OCI-LY7 (cell line): Measurements from ENCODE around the gene SORCS3. TPM values are rescaled to one million over a fixed set of nuclear protein-coding genes. Genes with fewer than 3 reads are reported as not detected.

Experiments
- BruUV-seq: library from RNA; stranded (reverse); fragments of 400-500 nt; replicated peaks from 2 replicates; lab custom pipeline; 2021; lab: Mats Ljungman, UMichigan
- CTCF ChIA-PET: fragments of 300-600 bp; sonication (Branson Sonifier 250); formaldehyde crosslinking; loops from one replicate; lab custom pipeline; 2022; ENCODE audit warnings: antibody characterized with exemption; ENCODE audit not compliant: unreplicated experiment; lab: Charles Lee
- POLR2A ChIA-PET: fragments of 300-600 bp; sonication (Branson Sonifier 250); formaldehyde crosslinking; loops from one replicate; lab custom pipeline; 2022; ENCODE audit warnings: antibody characterized with exemption; lab: Charles Lee
- DNase-seq: peaks from one replicate; pipeline ENCODE4 v3.0.0-alpha.2; 2015; ENCODE audit warnings: low spot score
- H2AFZ ChIP-seq: fragments of 200-600 bp; sonication (generic), shearing (Covaris generic); 2 replicates; pipeline ENCODE4 v1.6.1; 2014; ENCODE audit warnings: mild to moderate bottlenecking, antibody characterized with exemption, low read length, moderate library complexity
- H3K27ac ChIP-seq: fragments of 200-600 bp; sonication (generic); 2 replicates; pipeline ENCODE4 v1.5.1; 2014; ENCODE audit warnings: mixed run types, low read depth, mild to moderate bottlenecking, moderate library complexity, low read length, inconsistent platforms; ENCODE audit not compliant: poor library complexity, severe bottlenecking
- H3K36me3 ChIP-seq: fragments of 200-600 bp; sonication (generic); 2 replicates; pipeline ENCODE4 v1.6.1; 2014; ENCODE audit warnings: mild to moderate bottlenecking, antibody characterized with exemption, low read length, moderate library complexity, mixed read lengths; ENCODE audit not compliant: insufficient read depth
- H3K4me1 ChIP-seq: fragments of 200-600 bp; sonication (generic); 2 replicates; pipeline ENCODE4 v1.5.1; 2014; ENCODE audit warnings: mild to moderate bottlenecking, low read length; ENCODE audit not compliant: insufficient read depth, poor library complexity, severe bottlenecking
- H3K4me2 ChIP-seq: fragments of 200-600 bp; sonication (generic); 2 replicates; pipeline ENCODE4 v1.6.1; 2014; ENCODE audit warnings: mild to moderate bottlenecking, low read length
- H3K4me3 ChIP-seq: fragments of 200-600 bp; sonication (generic); 2 replicates; pipeline ENCODE4 v1.5.1; 2014; ENCODE audit warnings: mild to moderate bottlenecking, low read depth, low read length; ENCODE audit not compliant: poor library complexity, severe bottlenecking
- H3K79me2 ChIP-seq: fragments of 200-600 bp; sonication (generic); 2 replicates; pipeline ENCODE4 v1.6.1; 2016; ENCODE audit warnings: low read depth, mild to moderate bottlenecking, low read length, moderate library complexity, mixed read lengths; ENCODE audit not compliant: insufficient read depth
- H3K9me2 ChIP-seq: fragments of 200-600 bp; sonication (generic); 2 replicates; pipeline ENCODE4 v1.6.1; 2016; ENCODE audit warnings: mild to moderate bottlenecking, low read length, mixed read lengths; ENCODE audit not compliant: insufficient read depth
- H3K9me3 ChIP-seq: fragments of 200-600 bp; sonication (generic); 2 replicates; pipeline ENCODE4 v1.6.1; 2014; ENCODE audit warnings: mild to moderate bottlenecking, mixed run types, low read length, mixed read lengths
- H4K20me1 ChIP-seq: fragments of 200-600 bp; sonication (generic); 2 replicates; pipeline ENCODE4 v1.6.1; 2014; ENCODE audit warnings: mild to moderate bottlenecking, antibody characterized with exemption, low read length, moderate library complexity, mixed read lengths; ENCODE audit not compliant: insufficient read depth
- CTCF ChIP-seq: fragments of 200-600 bp; sonication (generic); conservative IDR thresholded peaks from 2 replicates; pipeline ENCODE4 v1.5.1; 2014; ENCODE audit warnings: mild to moderate bottlenecking, antibody characterized with exemption, low read length, moderate library complexity, mixed read lengths
- EZH2phosphoT487 ChIP-seq: fragments of 200-600 bp; sonication (generic); IDR thresholded peaks from 2 replicates; pipeline ENCODE4 v1.6.1; 2018; ENCODE audit warnings: low read depth, borderline replicate concordance, mild to moderate bottlenecking, mixed run types, antibody characterized with exemption, low read length, moderate library complexity, mixed read lengths
- intact Hi-C: fragments of 100-400 bp; cut with micrococcal nuclease; formaldehyde crosslinking; loops from one replicate; pipeline ENCODE4 v1.10.0; 2022; ENCODE audit not compliant: unreplicated experiment
- total RNA-seq, 2 experiments: library from RNA; depleted of rRNA in 1 of 2; stranded (reverse); fragments of >200 nt in 1 of 2; shearing (Covaris generic) in 1 of 2; gene quantifications; 2 replicates each; pipeline ENCODE4 v1.2.3, GENCODE V29; 2014 to 2022

The SORCS3 gene
- total RNA-seq, 2 experiments from 2014 or later: not detected

- Histone ChIP-seq H3K27ac (no peak overlapping the region), H3K9me2 (no peaks in the 10 kb centered on the region), H3K36me3 (no peaks in the 10 kb centered on the region), H2AFZ (no peak overlapping the region), H3K79me2 (no peaks in the 10 kb centered on the region), H3K4me2 (no peak overlapping the region), H4K20me1 (no peaks in the 10 kb centered on the region), H3K4me1 (no peaks in the 10 kb centered on the region), H3K9me3 (no peaks in the 10 kb centered on the region; the same call in 1 of the 2 replicates), H3K4me3 (no peak overlapping the region)
- intact Hi-C loops: no loop called here
- no peak for DNase-seq
- POLR2A ChIA-PET: no interaction called here
- CTCF ChIA-PET: no interaction called here
- no TSS peak for BruUV-seq
- no peak for TF ChIP-seq EZH2phosphoT487
- TF ChIP-seq CTCF: no peak
Observed at GRCh38 chr10:104892879-104893617, 252.0 kb downstream of the SORCS3 start.

- H3K4me3 ChIP-seq: no peak overlapping the region
- CTCF ChIA-PET: no interaction called here
- intact Hi-C loops: no loop called here
Observed at GRCh38 chr10:104893701-104894100, 252.6 kb downstream of the SORCS3 start.

More at GRCh38 chr10:104893701-104894100, 252.6 kb downstream of the SORCS3 start:
- POLR2A ChIA-PET: no interaction called here
- TF ChIP-seq CTCF (no peak), EZH2phosphoT487 (no peak)
- Histone ChIP-seq H3K79me2 (no peaks in the 10 kb centered on the region), H2AFZ (no peak overlapping the region), H3K4me2 (no peak overlapping the region), H3K9me2 (no peaks in the 10 kb centered on the region), H4K20me1 (no peaks in the 10 kb centered on the region), H3K27ac (no peak overlapping the region), H3K4me1 (no peaks in the 10 kb centered on the region), H3K9me3 (no peaks in the 10 kb centered on the region; the same call in 1 of the 2 replicates), H3K36me3 (no peaks in the 10 kb centered on the region)
- no peak for DNase-seq
- BruUV-seq: no TSS peak
